Mammary epithelial cell (primary cell): ENCODE data around the gene DNAH7.

ENCODE experiments used
- EZH2 ChIP-seq: IDR thresholded peaks from 2 replicates; pipeline ENCODE4 v1.6.1; 2012; ENCODE audit warnings: low read length, inconsistent platforms, borderline replicate concordance
- TF ChIP-seq, protein P1 (sequence below), 2 donors: IDR thresholded peaks in 1 of 2; conservative IDR thresholded peaks in 1 of 2; 2 replicates each; pipeline ENCODE4 v1.5.1; 2011 to 2012; ENCODE audit warnings: inconsistent platforms in 2 of 2, low read length in 2 of 2, mild to moderate bottlenecking in 2 of 2, control low read depth in 1 of 2, low read depth in 1 of 2; ENCODE audit not compliant: insufficient read depth in 1 of 2; ENCODE audit errors: extremely low read depth in 1 of 2

DNA sequence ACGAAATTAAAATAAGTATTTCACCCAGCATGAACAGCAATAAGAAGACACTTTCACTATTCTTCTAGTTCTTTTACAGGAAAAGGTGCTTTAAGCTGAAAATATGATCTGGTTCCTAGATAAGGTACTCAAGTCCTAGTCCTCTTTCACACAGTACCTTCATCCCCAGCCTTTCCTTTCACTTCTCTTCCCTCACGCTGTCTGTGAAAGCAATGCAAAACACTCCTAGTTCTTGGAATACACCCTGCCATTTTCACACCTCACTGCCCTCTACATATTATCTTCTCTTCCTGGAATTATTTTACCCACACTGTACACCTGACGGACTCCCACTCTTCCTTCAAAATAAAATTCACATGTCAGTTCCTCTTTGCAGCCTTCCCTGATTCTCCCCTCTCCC, 82.9 kb downstream of the DNAH7 start:
- TF ChIP-seq, protein P1, sequence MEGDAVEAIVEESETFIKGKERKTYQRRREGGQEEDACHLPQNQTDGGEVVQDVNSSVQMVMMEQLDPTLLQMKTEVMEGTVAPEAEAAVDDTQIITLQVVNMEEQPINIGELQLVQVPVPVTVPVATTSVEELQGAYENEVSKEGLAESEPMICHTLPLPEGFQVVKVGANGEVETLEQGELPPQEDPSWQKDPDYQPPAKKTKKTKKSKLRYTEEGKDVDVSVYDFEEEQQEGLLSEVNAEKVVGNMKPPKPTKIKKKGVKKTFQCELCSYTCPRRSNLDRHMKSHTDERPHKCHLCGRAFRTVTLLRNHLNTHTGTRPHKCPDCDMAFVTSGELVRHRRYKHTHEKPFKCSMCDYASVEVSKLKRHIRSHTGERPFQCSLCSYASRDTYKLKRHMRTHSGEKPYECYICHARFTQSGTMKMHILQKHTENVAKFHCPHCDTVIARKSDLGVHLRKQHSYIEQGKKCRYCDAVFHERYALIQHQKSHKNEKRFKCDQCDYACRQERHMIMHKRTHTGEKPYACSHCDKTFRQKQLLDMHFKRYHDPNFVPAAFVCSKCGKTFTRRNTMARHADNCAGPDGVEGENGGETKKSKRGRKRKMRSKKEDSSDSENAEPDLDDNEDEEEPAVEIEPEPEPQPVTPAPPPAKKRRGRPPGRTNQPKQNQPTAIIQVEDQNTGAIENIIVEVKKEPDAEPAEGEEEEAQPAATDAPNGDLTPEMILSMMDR (conservative IDR thresholded peaks at IDR 0.05 in 1 of 2, IDR thresholded peaks at IDR 0.05 in 1 of 2; ENCODE audit: extremely low read depth in 1 of 2, insufficient read depth in 1 of 2, low read depth in 1 of 2, low read length in 2 of 2) = no peak
- TF ChIP-seq EZH2 = no peak
